Ovary (tissue), 9 donors: ENCODE measurements around the gene SGCB. TPM values are rescaled to one million over a fixed set of nuclear protein-coding genes. Genes with fewer than 3 reads are reported as not detected.
A peak's percentile ranks its signal among the peaks of the same experiment; 100 is the strongest.

ENCODE experiments used
- DNase-seq, 5 donors: peaks; one replicate each; pipeline ENCODE4 v3.0.0-alpha.2; 2019 to 2020
- H3K27ac ChIP-seq, 2 donors: fragments of 200-600 bp; one replicate each; pipeline versions ENCODE4 v1.5.1 to v1.8.0; 2019 to 2022
- H3K27me3 ChIP-seq: fragments of 200-600 bp; one replicate; pipeline ENCODE4 v1.8.0; 2022
- H3K36me3 ChIP-seq: fragments of 200-600 bp; sonication (generic); one replicate; pipeline ENCODE4 v1.5.1; 2019
- H3K4me1 ChIP-seq: one replicate; pipeline ENCODE4 v1.8.1; 2013; ENCODE audit warnings: mild to moderate bottlenecking, moderate library complexity; ENCODE audit not compliant: insufficient read depth
- H3K4me3 ChIP-seq: fragments of 200-600 bp; sonication (generic); one replicate; pipeline ENCODE4 v1.5.1; 2017
- H3K9me3 ChIP-seq, 2 donors: fragments of 200-600 bp in 1 of 2; sonication (generic) in 1 of 2; one replicate each; pipeline versions ENCODE4 v1.5.1 to v1.8.1; 2013 to 2019; ENCODE audit warnings: mild to moderate bottlenecking in 1 of 2, moderate library complexity in 1 of 2
- CTCF ChIP-seq, 3 donors: fragments of 450-650 bp in 2 of 3; fragments of 200-600 bp in 1 of 3; IDR thresholded peaks; one replicate each; pipeline versions ENCODE4 v1.5.1 to v1.8.0; 2016 to 2022; ENCODE audit warnings: antibody characterized with exemption in 3 of 3, mild to moderate bottlenecking in 1 of 3
- EP300 ChIP-seq: sonication (generic); formaldehyde crosslinking; IDR thresholded peaks from one replicate; pipeline ENCODE4 v1.6.1; 2017; ENCODE audit warnings: antibody characterized with exemption
- POLR2A ChIP-seq: fragments of 450-650 bp; IDR thresholded peaks from one replicate; pipeline ENCODE4 v1.6.1; 2017; ENCODE audit warnings: antibody characterized with exemption, mild to moderate bottlenecking, moderate library complexity
- WGBS, 3 donors: extraction: QIAGEN DNeasy Blood & Tissue Kit in 1 of 3; methylation state at CpG; one replicate each; pipeline versions ENCODE4 v1.1.5 to v1.1.7; 2013 to 2017; 5-methylcytosine and 5-hydroxymethylcytosine counted together
- intact Hi-C, 4 donors: fragments of 100-400 bp; cut with DNase I; formaldehyde crosslinking; loops; one replicate each; pipeline versions ENCODE4 v1.11.0 to v1.15.1; 2022 to 2023
- polyA plus RNA-seq, 2 donors: library from polyadenylated mRNA; stranded (reverse); fragments of 200-250 nt in 1 of 2; fragments of 350-450 nt in 1 of 2; fragmentation: Illumina TruSeq in 1 of 2; extraction: RNeasy Lipid Tissue Mini Kit (QIAGEN cat#74804) in 1 of 2; gene quantifications; one replicate each; pipeline ENCODE4 v1.2.3, GENCODE V29; 2013 to 2014
- total RNA-seq, 7 donors: library from RNA; depleted of rRNA in 2 of 7; stranded (reverse); fragments of >200 nt in 2 of 7; fragmentation: NEBNext Ultra II Directional in 3 of 7; extraction: Animal tissue kit (Norgen Biotek cat#: 25700) in 3 of 7; gene quantifications; one replicate each; pipeline versions ENCODE4 v1.1.0 to v1.2.4, GENCODE V29; 2016 to 2023
- donor health status: DM: no; HTN: no; CAD: no; lungs with moderate emphysema.
- donor health status: DM: no; HTN: no; CAD: no.
- donor health status: Bipolar disorder and iron deficiency.
- donor health status: DM: yes; HTN: yes; CAD: no.
- donor health status: DM: no; HTN: no; CAD: no.
- donor health status: DM: yes; HTN: yes; CAD: no.

The SGCB gene
- total and polyA plus RNA-seq, 9 donors, result 21.3 to 58.2 (median 32.7) TPM

GRCh38 chr4:52076731-52077130 is 38.6 kb upstream of the SGCB start:
- intact Hi-C loops, result no loop called here
- TF ChIP-seq EP300 (no peak), CTCF (IDR thresholded peaks at IDR 0.05) (no peak), POLR2A (no peak)
- no peak overlapping the region for H3K27ac ChIP-seq
- no peaks in the 10 kb centered on the region for H3K36me3 ChIP-seq
- 3 to 7% (median 6%) methylated on average over 26 of the region's 26 CpGs for WGBS, 3 donors
- H3K9me3 ChIP-seq, result no peaks in the 10 kb centered on the region
- no peaks in the 10 kb centered on the region for H3K27me3 ChIP-seq
- peak in 3 of 5 donors; percentile 17 to 32 (median 20) for DNase-seq
- H3K4me3 ChIP-seq, result no peak overlapping the region
- peaks cover 2% of the 10 kb centered on the region for H3K4me1 ChIP-seq

- DNase-seq, result no peak
- intact Hi-C loops, result no loop called here
These were observed 33.9 kb upstream of the SGCB start for GRCh38 chr4:52071791-52072546.

GRCh38 chr4:52069571-52069970 is 31.5 kb upstream of the SGCB start:
- WGBS, 3 donors, result 13 to 18% (median 17%) methylated on average over 1 of the region's 1 CpG

More at GRCh38 chr4:52071791-52072546, 33.9 kb upstream of the SGCB start:
- no peaks in the 10 kb centered on the region for H3K36me3 ChIP-seq
- no peak overlapping the region for H3K27ac ChIP-seq
- 78 to 90% (median 81%) methylated on average over 10 of the region's 10 CpGs for WGBS, 3 donors
- H3K27me3 ChIP-seq, result no peaks in the 10 kb centered on the region
- H3K9me3 ChIP-seq, result no peaks in the 10 kb centered on the region
- TF ChIP-seq POLR2A (no peak), EP300 (no peak), CTCF (IDR thresholded peaks at IDR 0.05) (no peak)
- peaks cover 2% of the 10 kb centered on the region for H3K4me1 ChIP-seq
- no peak overlapping the region for H3K4me3 ChIP-seq

GRCh38 chr4:52059372-52059771 is 21.3 kb upstream of the SGCB start:
- no peak for DNase-seq
- WGBS, 3 donors, result 76 to 81% (median 81%) methylated on average over 3 of the region's 3 CpGs

More at GRCh38 chr4:52069571-52069970, 31.5 kb upstream of the SGCB start:
- Histone ChIP-seq H3K4me1 (no peaks in the 10 kb centered on the region), H3K4me3 (no peak overlapping the region), H3K27me3 (no peaks in the 10 kb centered on the region), H3K36me3 (no peaks in the 10 kb centered on the region), H3K27ac (no peak overlapping the region), H3K9me3 (no peaks in the 10 kb centered on the region)
- no peak for TF ChIP-seq EP300
- no peak for TF ChIP-seq CTCF (IDR thresholded peaks at IDR 0.05)
- TF ChIP-seq POLR2A, result no peak
- intact Hi-C loops, result no loop called here
- no peak for DNase-seq

More at GRCh38 chr4:52059372-52059771, 21.3 kb upstream of the SGCB start:
- H3K36me3 ChIP-seq, result no peaks in the 10 kb centered on the region
- H3K9me3 ChIP-seq, result no peaks in the 10 kb centered on the region
- TF ChIP-seq CTCF (IDR thresholded peaks at IDR 0.05) (no peak), EP300 (no peak), POLR2A (no peak)
- intact Hi-C loops, result no loop called here
- no peak overlapping the region for H3K4me3 ChIP-seq
- no peak overlapping the region for H3K27ac ChIP-seq
- no peaks in the 10 kb centered on the region for H3K4me1 ChIP-seq
- H3K27me3 ChIP-seq, result no peaks in the 10 kb centered on the region
